Measurements from ENCODE around the gene RPH3AL.

RPH3AL gene, protein sequence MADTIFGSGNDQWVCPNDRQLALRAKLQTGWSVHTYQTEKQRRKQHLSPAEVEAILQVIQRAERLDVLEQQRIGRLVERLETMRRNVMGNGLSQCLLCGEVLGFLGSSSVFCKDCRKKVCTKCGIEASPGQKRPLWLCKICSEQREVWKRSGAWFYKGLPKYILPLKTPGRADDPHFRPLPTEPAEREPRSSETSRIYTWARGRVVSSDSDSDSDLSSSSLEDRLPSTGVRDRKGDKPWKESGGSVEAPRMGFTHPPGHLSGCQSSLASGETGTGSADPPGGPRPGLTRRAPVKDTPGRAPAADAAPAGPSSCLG

DNA sequence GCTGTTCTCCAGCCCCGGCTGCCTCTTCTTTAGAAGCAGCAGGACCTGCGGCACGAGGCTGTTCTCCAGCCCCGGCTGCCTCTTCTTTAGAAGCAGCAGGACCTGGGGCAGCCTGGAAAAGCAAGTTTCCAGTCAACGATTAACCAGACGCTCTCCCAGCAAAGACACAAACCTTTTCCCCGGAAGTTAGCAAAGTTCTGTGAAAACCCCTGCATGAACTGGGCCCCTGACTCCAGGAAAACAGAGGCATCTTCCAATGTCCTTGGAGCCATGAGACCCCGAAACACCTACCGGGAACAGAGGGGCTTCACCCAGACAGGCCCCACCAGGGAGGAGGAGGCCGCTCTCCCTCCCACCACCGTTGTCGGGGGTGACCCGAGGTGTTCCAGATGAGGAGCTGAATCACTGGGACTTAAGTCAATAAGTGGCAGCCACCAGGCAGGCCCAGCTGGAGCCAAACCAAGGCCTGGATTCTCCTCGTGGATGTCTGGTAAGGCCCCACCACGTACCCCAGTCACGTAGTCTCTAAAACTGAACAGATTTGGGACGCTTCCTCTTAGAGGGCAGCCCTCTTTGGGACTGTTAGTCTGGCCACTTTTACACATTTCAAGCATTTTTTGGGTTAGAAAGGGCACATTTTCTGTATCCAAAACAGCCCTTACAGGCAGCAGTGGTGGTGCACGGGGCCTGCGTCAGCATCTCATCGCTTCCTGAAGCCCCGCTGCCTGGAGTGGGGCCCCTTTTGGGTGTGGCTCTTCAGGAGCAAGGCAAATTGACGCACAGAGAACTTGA is at the start of gene RPH3AL:
TSS of gene RPH3AL (minus strand) at position 387 of the 792 bp plus-strand sequence. CDS start 25,264 bp downstream, outside the sequence.
- Histone ChIP-seq H3K4me3 (ENCODE audit: low read depth, low read length) (peak within 1 kb of the TSS; percentile 51), H3K27me3 (ENCODE audit: insufficient read depth, low read depth, severe bottlenecking) (no peaks in the 10 kb centered on the region), H3K27ac (peak within 1 kb of the TSS; percentile 96), H3K9me3 (ENCODE audit: severe bottlenecking) (no peaks in the 10 kb centered on the region), H3K36me3 (peaks cover 4% of the 10 kb centered on the region)
- TF ChIP-seq, protein P1, sequence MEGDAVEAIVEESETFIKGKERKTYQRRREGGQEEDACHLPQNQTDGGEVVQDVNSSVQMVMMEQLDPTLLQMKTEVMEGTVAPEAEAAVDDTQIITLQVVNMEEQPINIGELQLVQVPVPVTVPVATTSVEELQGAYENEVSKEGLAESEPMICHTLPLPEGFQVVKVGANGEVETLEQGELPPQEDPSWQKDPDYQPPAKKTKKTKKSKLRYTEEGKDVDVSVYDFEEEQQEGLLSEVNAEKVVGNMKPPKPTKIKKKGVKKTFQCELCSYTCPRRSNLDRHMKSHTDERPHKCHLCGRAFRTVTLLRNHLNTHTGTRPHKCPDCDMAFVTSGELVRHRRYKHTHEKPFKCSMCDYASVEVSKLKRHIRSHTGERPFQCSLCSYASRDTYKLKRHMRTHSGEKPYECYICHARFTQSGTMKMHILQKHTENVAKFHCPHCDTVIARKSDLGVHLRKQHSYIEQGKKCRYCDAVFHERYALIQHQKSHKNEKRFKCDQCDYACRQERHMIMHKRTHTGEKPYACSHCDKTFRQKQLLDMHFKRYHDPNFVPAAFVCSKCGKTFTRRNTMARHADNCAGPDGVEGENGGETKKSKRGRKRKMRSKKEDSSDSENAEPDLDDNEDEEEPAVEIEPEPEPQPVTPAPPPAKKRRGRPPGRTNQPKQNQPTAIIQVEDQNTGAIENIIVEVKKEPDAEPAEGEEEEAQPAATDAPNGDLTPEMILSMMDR (IDR thresholded peaks at IDR 0.05; ENCODE audit: low read depth, low read length): no peak
- peak; percentile 87 for DNase-seq

DNA sequence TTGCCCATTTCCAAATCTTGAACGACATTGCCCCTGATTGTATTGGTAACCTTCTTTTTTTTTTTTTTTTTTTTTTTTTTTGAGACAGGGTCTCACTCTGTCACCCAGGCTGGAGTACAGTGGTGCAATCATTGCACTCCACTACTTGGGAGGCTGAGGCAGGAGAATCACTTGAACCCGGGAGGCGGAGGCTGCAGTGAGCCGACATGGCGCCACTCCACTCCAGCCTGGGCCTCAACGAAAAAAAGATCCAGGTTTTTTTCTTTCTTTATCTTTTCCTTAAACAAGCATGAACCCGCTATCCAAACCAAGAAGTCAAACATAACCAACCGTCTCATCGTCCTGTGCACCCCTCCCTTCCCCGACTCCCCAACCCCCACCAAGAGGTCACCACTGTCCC is 47.6 kb upstream of the RPH3AL start:
- no peak for DNase-seq
- Histone ChIP-seq H3K27me3 (ENCODE audit: insufficient read depth, low read depth, severe bottlenecking) (no peaks in the 10 kb centered on the region), H3K36me3 (no peaks in the 10 kb centered on the region), H3K27ac (no peak overlapping the region), H3K4me3 (ENCODE audit: low read depth, low read length) (no peak overlapping the region), H3K9me3 (ENCODE audit: severe bottlenecking) (peaks cover 2% of the 10 kb centered on the region)
- TF ChIP-seq, protein P1 (IDR thresholded peaks at IDR 0.05; ENCODE audit: low read depth, low read length): no peak

DNA sequence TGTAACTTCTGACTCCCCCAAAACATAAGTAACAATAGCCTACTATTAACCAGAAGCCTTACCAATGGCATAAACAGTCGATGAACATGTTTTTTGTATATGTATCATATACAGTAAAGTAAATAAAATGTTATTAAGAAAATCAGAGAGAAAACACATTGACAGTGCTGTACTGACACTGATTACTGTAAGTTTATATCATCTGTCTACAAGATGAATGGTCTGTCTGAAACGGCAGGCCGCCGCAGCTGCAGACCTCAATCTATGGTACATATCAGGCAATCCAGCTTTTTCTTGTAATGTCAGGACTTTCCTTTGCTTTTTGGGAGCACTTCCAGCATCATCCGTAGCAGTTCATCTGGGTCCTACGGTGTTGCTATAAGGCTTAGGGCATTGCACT is 44.2 kb upstream of the RPH3AL start:
- Histone ChIP-seq H3K4me3 (ENCODE audit: low read depth, low read length) (no peak overlapping the region), H3K9me3 (ENCODE audit: severe bottlenecking) (no peaks in the 10 kb centered on the region), H3K36me3 (no peaks in the 10 kb centered on the region), H3K27ac (no peak overlapping the region), H3K27me3 (ENCODE audit: insufficient read depth, low read depth, severe bottlenecking) (no peaks in the 10 kb centered on the region)
- DNase-seq: no peak
- TF ChIP-seq, protein P1 (IDR thresholded peaks at IDR 0.05; ENCODE audit: low read depth, low read length): no peak

DNA sequence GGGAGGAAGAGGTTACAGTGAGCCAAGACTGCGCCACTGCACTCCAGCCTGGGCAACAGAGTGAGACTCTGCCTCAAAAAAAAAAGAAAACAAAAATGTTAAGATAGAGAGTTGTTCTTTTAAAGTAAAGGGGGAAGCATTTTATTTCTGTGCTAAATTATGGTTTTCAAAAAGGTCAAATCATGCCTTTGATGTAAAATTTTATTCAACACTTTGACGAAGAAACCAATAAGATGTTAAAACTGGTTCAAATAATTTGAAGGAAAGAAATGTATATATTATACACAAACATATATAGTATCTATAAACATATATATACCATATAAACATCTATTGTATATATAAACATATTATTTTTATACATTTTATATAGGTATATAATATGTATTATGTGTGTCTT is 43.4 kb upstream of the RPH3AL start:
- TF ChIP-seq, protein P1 (IDR thresholded peaks at IDR 0.05; ENCODE audit: low read depth, low read length): no peak

DNA sequence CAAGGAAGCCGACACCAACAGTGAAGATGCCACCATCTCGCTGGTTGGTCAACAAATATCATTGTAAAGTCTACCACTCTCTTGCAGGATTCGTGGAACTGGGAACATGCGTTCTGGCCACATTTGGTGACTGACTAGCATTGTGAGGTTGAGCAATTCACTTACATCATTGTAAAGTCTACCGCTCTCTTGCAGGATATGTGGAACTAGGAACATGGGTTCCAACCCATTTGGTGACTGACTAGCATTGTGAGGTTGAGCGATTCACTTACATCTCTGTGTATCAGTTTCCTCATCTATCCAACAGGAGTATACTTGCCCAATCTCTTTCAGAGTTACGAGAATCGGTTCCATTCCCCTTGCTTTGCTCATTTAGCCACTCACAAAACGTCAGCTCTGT is 42.6 kb upstream of the RPH3AL start:
- H3K36me3 ChIP-seq: no peaks in the 10 kb centered on the region
- no peaks in the 10 kb centered on the region for H3K9me3 ChIP-seq (ENCODE audit: severe bottlenecking)
- DNase-seq: no peak
- no peak overlapping the region for H3K4me3 ChIP-seq (ENCODE audit: low read depth, low read length)
- H3K27ac ChIP-seq: no peak overlapping the region
- TF ChIP-seq, protein P1 (IDR thresholded peaks at IDR 0.05; ENCODE audit: low read depth, low read length): no peak
- no peaks in the 10 kb centered on the region for H3K27me3 ChIP-seq (ENCODE audit: insufficient read depth, low read depth, severe bottlenecking)

More for the DNA sequence above, 43.4 kb upstream of the RPH3AL start:
- Histone ChIP-seq H3K27ac (no peak overlapping the region), H3K36me3 (no peaks in the 10 kb centered on the region), H3K4me3 (ENCODE audit: low read depth, low read length) (no peak overlapping the region), H3K27me3 (ENCODE audit: insufficient read depth, low read depth, severe bottlenecking) (no peaks in the 10 kb centered on the region), H3K9me3 (ENCODE audit: severe bottlenecking) (no peaks in the 10 kb centered on the region)
- DNase-seq: no peak
